HCT116 (cell line): ENCODE data around the gene SLC26A3. TPM values are rescaled to one million over a fixed set of nuclear protein-coding genes. Genes with fewer than 3 reads are reported as not detected.
A peak's percentile ranks its signal among the peaks of the same experiment; 100 is the strongest.

Experiments
- ATAC-seq: fragments of 200-7000 bp; cut with Tn5 transposase; 2 replicates; pipeline ENCODE4 v1.9.1; 2020; ENCODE audit warnings: mild to moderate bottlenecking, moderate library complexity
- BruUV-seq: library from RNA; stranded (reverse); fragments of 400-500 nt; replicated peaks from 2 replicates; lab custom pipeline; 2021; lab: Mats Ljungman, UMichigan
- CTCF ChIA-PET: fragments of 300-600 bp; sonication (Branson Sonifier 250); formaldehyde crosslinking; loops from one replicate; lab custom pipeline; 2021; ENCODE audit warnings: antibody characterized with exemption; lab: Charles Lee
- POLR2A ChIA-PET: fragments of 300-600, 350-600 bp; sonication (Branson Sonifier 250); formaldehyde crosslinking; loops from one replicate; lab custom pipeline; 2021; ENCODE audit warnings: antibody characterized with exemption; lab: Charles Lee
- RAD21 ChIA-PET, 2 experiments: fragments of 300-600 bp; sonication (Branson Sonifier 250); formaldehyde crosslinking; loops; one replicate each; lab custom pipeline; 2023; ENCODE audit warnings: low total read pairs in 2 of 2; ENCODE audit not compliant: uncharacterized antibody in 2 of 2, unreplicated experiment in 2 of 2, low non-redundant PET in 1 of 2; lab: Charles Lee
- DNase-seq: peaks from one replicate; pipeline ENCODE4 v3.0.0-alpha.2; 2010; ENCODE audit warnings: low read depth, low spot score
- H2AFZ ChIP-seq: fragments of 200-600 bp; shearing (Covaris generic), sonication (generic); 2 replicates; pipeline ENCODE4 v1.6.1; 2017; ENCODE audit warnings: low read depth, mixed run types, mixed read lengths, antibody characterized with exemption, low read length; ENCODE audit not compliant: poor library complexity, severe bottlenecking
- H3K27ac ChIP-seq: 2 replicates; pipeline ENCODE4 v1.5.1; 2012; ENCODE audit warnings: low read depth, low read length
- H3K27me3 ChIP-seq: fragments of 200-600 bp; sonication (generic); 2 replicates; pipeline ENCODE4 v1.6.1; 2016; ENCODE audit warnings: mixed run types, low read length, mixed read lengths; ENCODE audit not compliant: insufficient read depth
- H3K36me3 ChIP-seq, 2 experiments: fragments of 200-500 bp in 1 of 2; fragments of 200-600 bp in 1 of 2; sonication (Bioruptor generic) in 1 of 2; sonication (generic) in 1 of 2; 2 replicates each; pipeline versions ENCODE4 v1.5.1 to v1.6.1; 2014 to 2016; ENCODE audit warnings: low read length in 2 of 2, inconsistent platforms in 1 of 2, mixed read lengths in 1 of 2, mixed run types in 1 of 2; ENCODE audit not compliant: insufficient read depth in 2 of 2, control insufficient read depth in 1 of 2
- H3K4me1 ChIP-seq, 2 experiments: fragments of 200-600 bp in 1 of 2; sonication (generic) in 1 of 2; 2 replicates each; pipeline versions ENCODE4 v1.5.1 to v1.6.1; 2012 to 2017; ENCODE audit warnings: low read length in 2 of 2, inconsistent platforms in 1 of 2, mild to moderate bottlenecking in 1 of 2, mixed read lengths in 1 of 2, mixed run types in 1 of 2, moderate library complexity in 1 of 2; ENCODE audit not compliant: insufficient read depth in 2 of 2, control insufficient read depth in 1 of 2
- H3K4me2 ChIP-seq: fragments of 200-600 bp; sonication (generic); 2 replicates; pipeline ENCODE4 v1.6.1; 2017; ENCODE audit warnings: mixed run types, low read length, mixed read lengths
- H3K4me3 ChIP-seq, 2 experiments: fragments of 200-600 bp in 1 of 2; sonication (generic) in 1 of 2; replicated peaks in 1 of 2; 2 replicates each; pipeline ENCODE4 v1.5.1; 2011 to 2016; ENCODE audit warnings: low read length in 2 of 2, control low read depth in 1 of 2, low read depth in 1 of 2, mild to moderate bottlenecking in 1 of 2, mixed read lengths in 1 of 2, mixed run types in 1 of 2
- H3K79me2 ChIP-seq: fragments of 200-600 bp; sonication (generic); 2 replicates; pipeline ENCODE4 v1.6.1; 2017; ENCODE audit warnings: mild to moderate bottlenecking, mixed run types, low read length, moderate library complexity, mixed read lengths; ENCODE audit not compliant: insufficient read depth
- H3K9ac ChIP-seq: fragments of 200-600 bp; sonication (generic); 2 replicates; pipeline ENCODE4 v1.6.1; 2016; ENCODE audit warnings: low read length, mixed read lengths
- H3K9me2 ChIP-seq: fragments of 200-600 bp; sonication (generic), shearing (Covaris generic); 2 replicates; pipeline ENCODE4 v1.6.1; 2017; ENCODE audit warnings: mixed run types, mild to moderate bottlenecking, moderate library complexity; ENCODE audit not compliant: insufficient read depth
- H3K9me3 ChIP-seq, 2 experiments: fragments of 200-500 bp in 1 of 2; fragments of 200-600 bp in 1 of 2; sonication (Bioruptor generic) in 1 of 2; sonication (generic) in 1 of 2; 2 replicates each; pipeline ENCODE4 v1.6.1; 2014 to 2017; ENCODE audit warnings: low read length in 2 of 2, mixed read lengths in 2 of 2, inconsistent platforms in 1 of 2, low read depth in 1 of 2, mild to moderate bottlenecking in 1 of 2, mixed run types in 1 of 2, moderate library complexity in 1 of 2; ENCODE audit not compliant: control insufficient read depth in 1 of 2, insufficient read depth in 1 of 2
- H4K20me1 ChIP-seq: fragments of 200-600 bp; sonication (generic), shearing (Covaris generic); 2 replicates; pipeline ENCODE4 v1.6.1; 2017; ENCODE audit warnings: mixed run types, mild to moderate bottlenecking, moderate library complexity; ENCODE audit not compliant: insufficient read depth
- CBX3 ChIP-seq: IDR thresholded peaks from 2 replicates; pipeline ENCODE4 v1.6.1; 2012; ENCODE audit warnings: low read depth
- FOSL1 ChIP-seq: IDR thresholded peaks from 2 replicates; pipeline ENCODE4 v1.6.1; 2012; ENCODE audit warnings: low read depth
- JUND ChIP-seq: IDR thresholded peaks from 2 replicates; pipeline ENCODE4 v1.6.1; 2012
- POLR2A ChIP-seq: IDR thresholded peaks from 2 replicates; pipeline ENCODE4 v1.7.0; 2011; ENCODE audit warnings: borderline replicate concordance; ENCODE audit not compliant: insufficient read depth, insufficient read length; ENCODE audit errors: extremely low read depth
- SP1 ChIP-seq: IDR thresholded peaks from 2 replicates; pipeline ENCODE4 v1.6.1; 2012; ENCODE audit warnings: low read depth
- TCF7L2 ChIP-seq: IDR thresholded peaks from 2 replicates; pipeline ENCODE4 v1.7.0; 2011; ENCODE audit warnings: borderline replicate concordance, inconsistent platforms; ENCODE audit not compliant: insufficient read depth, insufficient read length; ENCODE audit errors: extremely low read depth
- intact Hi-C: fragments of 100-400 bp; cut with micrococcal nuclease; formaldehyde crosslinking; loops from 2 replicates; pipeline ENCODE4 v1.10.0; 2022
- total RNA-seq: library from RNA; stranded (reverse); gene quantifications from one replicate; pipeline ENCODE4 v1.2.1, GENCODE V29; 2021; ENCODE audit not compliant: unreplicated experiment
- TF ChIP-seq, protein P1 (sequence below): IDR thresholded peaks from 2 replicates; pipeline ENCODE4 v1.6.1; 2012
- TF ChIP-seq, protein P2 (sequence below), 3 experiments: fragments of 200-600 bp in 1 of 3; sonication (generic) in 1 of 3; IDR thresholded peaks in 2 of 3; conservative IDR thresholded peaks in 1 of 3; 2 replicates each; pipeline ENCODE4 v1.5.1; 2012 to 2017; ENCODE audit warnings: low read depth in 2 of 3, low read length in 2 of 3, antibody characterized with exemption in 1 of 3, borderline replicate concordance in 1 of 3, control low read depth in 1 of 3, mild to moderate bottlenecking in 1 of 3, mixed read lengths in 1 of 3, mixed run types in 1 of 3, moderate library complexity in 1 of 3; ENCODE audit not compliant: insufficient read depth in 1 of 3

SLC26A3 gene
- total RNA-seq, 1 experiment from 2014 or later = 0.54 TPM

DNA sequence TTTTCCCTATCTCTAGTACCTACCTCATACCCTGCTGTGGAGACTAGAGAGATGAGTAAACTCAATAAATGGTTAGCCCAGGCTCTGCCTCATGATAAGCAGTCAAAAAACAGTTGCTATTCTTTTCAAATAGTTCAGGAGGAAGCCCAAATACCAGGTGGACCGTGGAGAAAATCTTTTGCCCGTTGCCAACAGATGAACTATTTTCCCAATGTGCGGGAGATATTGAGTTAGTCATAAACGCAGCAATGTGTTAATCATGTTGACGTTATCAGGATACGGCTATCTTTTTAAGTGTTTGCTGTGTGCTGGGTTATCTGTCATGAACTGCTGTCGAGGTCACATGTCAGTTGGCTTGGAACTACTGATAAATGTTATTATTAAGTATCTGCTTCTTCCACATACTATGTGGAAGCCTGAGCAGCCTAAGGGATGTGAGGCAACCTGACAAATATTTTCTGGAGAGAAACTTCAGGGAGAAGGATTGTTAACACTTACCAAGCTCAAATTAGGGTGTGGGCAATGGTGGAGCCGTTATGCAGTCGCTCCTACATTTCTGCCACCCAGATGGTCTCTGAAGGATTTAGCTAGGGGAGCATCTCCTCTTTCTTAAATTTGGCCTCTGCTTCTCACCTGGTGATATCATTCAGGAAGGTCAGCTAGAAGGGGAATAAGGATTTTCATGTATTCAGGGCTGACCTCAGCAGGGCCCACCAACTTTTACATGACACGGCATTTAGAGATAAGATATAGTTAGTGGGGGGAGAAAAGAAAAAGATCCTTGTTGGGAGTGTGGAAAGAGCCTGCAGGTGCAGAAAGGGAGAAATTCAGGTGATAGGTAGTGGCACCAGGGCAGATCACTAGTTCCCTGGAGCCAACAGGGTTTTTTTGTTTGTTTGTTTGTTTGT, 33.5 kb upstream of the SLC26A3 start:
- Histone ChIP-seq H3K9me2 (no peaks in the 10 kb centered on the region), H3K36me3 (no peaks in the 10 kb centered on the region), H2AFZ (peak overlapping the region; percentile 57), H3K27me3 (no peaks in the 10 kb centered on the region), H4K20me1 (no peaks in the 10 kb centered on the region), H3K79me2 (no peaks in the 10 kb centered on the region), H3K9ac (no peak overlapping the region), H3K27ac (no peak overlapping the region), H3K4me2 (peak overlapping the region; percentile 40), H3K4me3 (no peak overlapping the region), H3K9me3 (no peaks in the 10 kb centered on the region), H3K4me1 (peaks cover 8 to 10% of the 10 kb centered on the region in 2 experiments; a peak in 3 of 4 replicates)
- ATAC-seq (peak; percentile 89), DNase-seq (peak; percentile 31)
- ChIA-PET POLR2A (no interaction called here), RAD21 (no interaction called here), CTCF (no interaction called here)
- no TSS peak for BruUV-seq
- TF ChIP-seq CBX3 (peak; percentile 18; the same call in 1 of the 2 replicates), SP1 (0 out of 2 replicates have a peak, but pooled peaks have one; percentile 29), JUND (peak; percentile 62), TCF7L2 (peak; percentile 67), POLR2A (no peak), FOSL1 (peak; percentile 67)
- TF ChIP-seq, protein P1, sequence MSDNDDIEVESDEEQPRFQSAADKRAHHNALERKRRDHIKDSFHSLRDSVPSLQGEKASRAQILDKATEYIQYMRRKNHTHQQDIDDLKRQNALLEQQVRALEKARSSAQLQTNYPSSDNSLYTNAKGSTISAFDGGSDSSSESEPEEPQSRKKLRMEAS = 0 out of 2 replicates have a peak, but pooled peaks have one; percentile 24
- TF ChIP-seq, protein P2, sequence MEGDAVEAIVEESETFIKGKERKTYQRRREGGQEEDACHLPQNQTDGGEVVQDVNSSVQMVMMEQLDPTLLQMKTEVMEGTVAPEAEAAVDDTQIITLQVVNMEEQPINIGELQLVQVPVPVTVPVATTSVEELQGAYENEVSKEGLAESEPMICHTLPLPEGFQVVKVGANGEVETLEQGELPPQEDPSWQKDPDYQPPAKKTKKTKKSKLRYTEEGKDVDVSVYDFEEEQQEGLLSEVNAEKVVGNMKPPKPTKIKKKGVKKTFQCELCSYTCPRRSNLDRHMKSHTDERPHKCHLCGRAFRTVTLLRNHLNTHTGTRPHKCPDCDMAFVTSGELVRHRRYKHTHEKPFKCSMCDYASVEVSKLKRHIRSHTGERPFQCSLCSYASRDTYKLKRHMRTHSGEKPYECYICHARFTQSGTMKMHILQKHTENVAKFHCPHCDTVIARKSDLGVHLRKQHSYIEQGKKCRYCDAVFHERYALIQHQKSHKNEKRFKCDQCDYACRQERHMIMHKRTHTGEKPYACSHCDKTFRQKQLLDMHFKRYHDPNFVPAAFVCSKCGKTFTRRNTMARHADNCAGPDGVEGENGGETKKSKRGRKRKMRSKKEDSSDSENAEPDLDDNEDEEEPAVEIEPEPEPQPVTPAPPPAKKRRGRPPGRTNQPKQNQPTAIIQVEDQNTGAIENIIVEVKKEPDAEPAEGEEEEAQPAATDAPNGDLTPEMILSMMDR (IDR thresholded peaks at IDR 0.05 in 2 of 3, conservative IDR thresholded peaks at IDR 0.05 in 1 of 3; ENCODE audit: borderline replicate concordance in 1 of 3, insufficient read depth in 1 of 3, low read depth in 2 of 3, low read length in 2 of 3) = no peak
- intact Hi-C loops = no loop called here
